ENCODE measurements around the gene CCDC81. TPM values are rescaled to one million over a fixed set of nuclear protein-coding genes. Genes with fewer than 3 reads are reported as not detected.

CCDC81 gene
- polyA plus RNA-seq, 1 experiment: 1.7 TPM

DNA sequence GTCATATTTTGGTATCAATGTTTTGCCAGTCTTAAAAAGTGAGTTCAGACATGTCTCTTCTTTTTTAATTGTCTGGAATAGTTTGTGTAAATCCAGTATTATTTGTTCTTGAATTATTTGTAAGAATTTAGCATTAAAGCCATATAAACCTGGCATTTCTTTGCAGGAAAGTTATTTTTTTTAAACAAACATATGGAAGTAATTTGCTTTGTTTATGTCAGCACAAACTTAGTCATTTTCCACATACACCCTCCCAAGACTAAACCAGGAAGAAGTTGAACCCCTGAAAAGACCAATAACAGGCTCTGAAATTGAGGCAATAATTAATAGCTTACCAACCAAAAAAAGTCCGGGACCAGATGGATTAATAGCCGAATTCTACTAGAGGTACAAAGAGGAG, 9.1 kb upstream of the CCDC81 start:
- Histone ChIP-seq H3K9me3 (ENCODE audit: control insufficient read depth, insufficient read depth, low read length) (no peaks in the 10 kb centered on the region; the same call in 1 of the 2 replicates), H3K27me3 (ENCODE audit: control insufficient read depth, insufficient read depth, low read length) (no peaks in the 10 kb centered on the region), H3K4me3 (ENCODE audit: low read depth, low read length) (no peak overlapping the region), H3K27ac (ENCODE audit: low read depth, low read length) (no peak overlapping the region)
- peak; percentile 15 for DNase-seq (ENCODE audit: low read depth, low spot score)
- CTCF ChIA-PET: no interaction called here
- POLR2A ChIA-PET: no interaction called here
- TF ChIP-seq, protein P1, sequence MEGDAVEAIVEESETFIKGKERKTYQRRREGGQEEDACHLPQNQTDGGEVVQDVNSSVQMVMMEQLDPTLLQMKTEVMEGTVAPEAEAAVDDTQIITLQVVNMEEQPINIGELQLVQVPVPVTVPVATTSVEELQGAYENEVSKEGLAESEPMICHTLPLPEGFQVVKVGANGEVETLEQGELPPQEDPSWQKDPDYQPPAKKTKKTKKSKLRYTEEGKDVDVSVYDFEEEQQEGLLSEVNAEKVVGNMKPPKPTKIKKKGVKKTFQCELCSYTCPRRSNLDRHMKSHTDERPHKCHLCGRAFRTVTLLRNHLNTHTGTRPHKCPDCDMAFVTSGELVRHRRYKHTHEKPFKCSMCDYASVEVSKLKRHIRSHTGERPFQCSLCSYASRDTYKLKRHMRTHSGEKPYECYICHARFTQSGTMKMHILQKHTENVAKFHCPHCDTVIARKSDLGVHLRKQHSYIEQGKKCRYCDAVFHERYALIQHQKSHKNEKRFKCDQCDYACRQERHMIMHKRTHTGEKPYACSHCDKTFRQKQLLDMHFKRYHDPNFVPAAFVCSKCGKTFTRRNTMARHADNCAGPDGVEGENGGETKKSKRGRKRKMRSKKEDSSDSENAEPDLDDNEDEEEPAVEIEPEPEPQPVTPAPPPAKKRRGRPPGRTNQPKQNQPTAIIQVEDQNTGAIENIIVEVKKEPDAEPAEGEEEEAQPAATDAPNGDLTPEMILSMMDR (IDR thresholded peaks at IDR 0.05; ENCODE audit: low read depth, low read length): no peak

GRCh38 chr11:86369668-86370067, 5.0 kb upstream of the CCDC81 start:
- Histone ChIP-seq H3K9me3 (ENCODE audit: control insufficient read depth, insufficient read depth, low read length) (peaks cover 9% of the 10 kb centered on the region), H3K27me3 (ENCODE audit: control insufficient read depth, insufficient read depth, low read length) (no peaks in the 10 kb centered on the region), H3K4me3 (ENCODE audit: low read depth, low read length) (no peak overlapping the region), H3K27ac (ENCODE audit: low read depth, low read length) (no peak overlapping the region)
- POLR2A ChIA-PET: no interaction called here
- TF ChIP-seq, protein P1 (IDR thresholded peaks at IDR 0.05; ENCODE audit: low read depth, low read length): no peak
- CTCF ChIA-PET: interaction anchor here (1.1 kb wide), 1 partner anchor 9 kb away, joined by 9 read pairs; no protein-coding TSS in a partner anchor
- DNase-seq (ENCODE audit: low read depth, low spot score): no peak

GRCh38 chr11:86370171-86370570, 4.5 kb upstream of the CCDC81 start:
- no peak overlapping the region for H3K27ac ChIP-seq (ENCODE audit: low read depth, low read length)
- ChIA-PET CTCF (no interaction called here), POLR2A (no interaction called here)
- no peak for DNase-seq (ENCODE audit: low read depth, low spot score)
- H3K9me3 ChIP-seq (ENCODE audit: control insufficient read depth, insufficient read depth, low read length): peaks cover 9% of the 10 kb centered on the region
- H3K27me3 ChIP-seq (ENCODE audit: control insufficient read depth, insufficient read depth, low read length): no peaks in the 10 kb centered on the region
- no peak overlapping the region for H3K4me3 ChIP-seq (ENCODE audit: low read depth, low read length)
- TF ChIP-seq, protein P1 (IDR thresholded peaks at IDR 0.05; ENCODE audit: low read depth, low read length): no peak

- H3K9me3 ChIP-seq (ENCODE audit: control insufficient read depth, insufficient read depth, low read length): peaks cover 9% of the 10 kb centered on the region
- H3K4me3 ChIP-seq (ENCODE audit: low read depth, low read length): no peak overlapping the region
- no peaks in the 10 kb centered on the region for H3K27me3 ChIP-seq (ENCODE audit: control insufficient read depth, insufficient read depth, low read length)
- TF ChIP-seq, protein P1 (IDR thresholded peaks at IDR 0.05; ENCODE audit: low read depth, low read length): no peak
- CTCF ChIA-PET: interaction anchor here (1.9 kb wide), 1 partner anchor 11 kb away, joined by 4 read pairs; no protein-coding TSS in a partner anchor
- POLR2A ChIA-PET: no interaction called here
- DNase-seq (ENCODE audit: low read depth, low spot score): no peak
- no peak overlapping the region for H3K27ac ChIP-seq (ENCODE audit: low read depth, low read length)
Observed at GRCh38 chr11:86370922-86371594, 3.6 kb upstream of the CCDC81 start.

DNA sequence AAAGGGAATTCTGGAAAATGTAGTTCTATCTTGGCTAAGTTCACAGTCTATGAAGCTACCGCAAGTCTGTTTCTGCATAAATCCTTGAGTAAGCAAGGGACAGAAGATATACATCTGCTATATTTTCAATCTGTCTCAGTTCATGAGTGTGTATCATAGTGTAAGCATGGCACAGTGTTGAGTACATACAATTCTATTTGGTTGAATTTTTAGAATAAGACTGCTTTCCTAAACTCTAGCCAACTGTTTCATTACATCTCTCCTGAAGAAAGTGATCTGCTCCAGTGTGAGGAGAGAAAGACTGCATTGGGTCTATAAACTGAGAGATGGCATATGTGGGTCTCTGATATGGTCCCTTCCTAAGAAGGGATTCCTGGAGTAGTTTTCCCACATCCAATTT, 2.6 kb upstream of the CCDC81 start:
- CTCF ChIA-PET: interaction anchor here (1.9 kb wide), 1 partner anchor 12 kb away, joined by 4 read pairs; no protein-coding TSS in a partner anchor
- Histone ChIP-seq H3K9me3 (ENCODE audit: control insufficient read depth, insufficient read depth, low read length) (peaks cover 9% of the 10 kb centered on the region), H3K27me3 (ENCODE audit: control insufficient read depth, insufficient read depth, low read length) (no peaks in the 10 kb centered on the region), H3K27ac (ENCODE audit: low read depth, low read length) (no peak overlapping the region), H3K4me3 (ENCODE audit: low read depth, low read length) (no peak overlapping the region)
- POLR2A ChIA-PET: no interaction called here
- DNase-seq (ENCODE audit: low read depth, low spot score): no peak
- TF ChIP-seq, protein P1 (IDR thresholded peaks at IDR 0.05; ENCODE audit: low read depth, low read length): no peak
